T-helper 1 cell treated with Interleukin-12 subunit alpha and Interleukin-12 subunit beta and Interleukin-4 antibody, amounts not matched to agents 30 ng/mL and 1 ng/mL, for 36 hours (primary cell): ENCODE results near the gene CLSTN2. TPM values are rescaled to one million over a fixed set of nuclear protein-coding genes. Genes with fewer than 3 reads are reported as not detected.

Experiments
- intact Hi-C: fragments of 100-400 bp; cut with micrococcal nuclease; formaldehyde crosslinking; loops from one replicate; pipeline ENCODE4 v1.15.1; 2024
- total RNA-seq: library from RNA; stranded (reverse); gene quantifications from 2 replicates; pipeline ENCODE4 v1.2.3, GENCODE V29; 2022

Gene CLSTN2
- total RNA-seq, 1 donor from 2014 or later: 0.05 TPM

DNA sequence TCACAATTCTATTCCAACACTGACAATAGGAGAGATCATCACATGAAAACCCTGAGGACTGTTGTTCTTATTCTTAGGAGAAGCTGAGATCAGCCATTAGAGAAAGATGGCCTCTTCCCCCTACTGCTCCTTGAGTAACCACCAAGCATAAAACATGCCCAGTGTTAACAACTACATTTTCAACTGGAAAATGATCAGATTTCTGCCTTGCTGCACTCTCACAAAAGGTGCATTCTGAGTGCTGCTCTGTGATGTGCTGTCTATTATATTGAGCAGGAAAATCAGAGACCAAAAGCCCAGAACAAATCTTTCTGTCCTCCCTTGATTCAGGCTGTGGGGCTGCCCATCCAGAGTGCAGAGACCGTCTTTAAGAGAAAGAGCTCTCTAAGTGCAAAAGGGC lies 438.2 kb downstream of the CLSTN2 start:
- intact Hi-C loops: no loop called here

DNA sequence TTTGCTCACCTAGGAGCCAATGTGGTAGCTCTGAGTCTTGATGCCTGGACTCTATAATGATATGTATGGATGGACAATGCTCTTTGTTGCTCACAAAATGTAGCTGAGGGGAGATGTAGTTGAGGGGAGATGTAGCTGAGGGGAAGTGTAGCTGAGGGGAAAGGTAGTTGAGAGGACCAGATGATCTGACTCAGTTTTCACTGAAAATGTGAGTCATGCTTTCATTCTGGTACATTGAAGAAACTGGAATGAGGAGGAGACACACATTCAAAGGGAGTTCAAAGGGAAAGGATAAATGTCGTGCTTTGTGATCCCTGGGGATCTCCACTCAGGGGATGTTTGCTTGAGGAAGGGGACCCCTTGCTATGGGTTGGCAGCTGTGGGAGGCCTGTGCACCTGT lies 440.0 kb downstream of the CLSTN2 start:
- intact Hi-C loops: no loop called here

DNA sequence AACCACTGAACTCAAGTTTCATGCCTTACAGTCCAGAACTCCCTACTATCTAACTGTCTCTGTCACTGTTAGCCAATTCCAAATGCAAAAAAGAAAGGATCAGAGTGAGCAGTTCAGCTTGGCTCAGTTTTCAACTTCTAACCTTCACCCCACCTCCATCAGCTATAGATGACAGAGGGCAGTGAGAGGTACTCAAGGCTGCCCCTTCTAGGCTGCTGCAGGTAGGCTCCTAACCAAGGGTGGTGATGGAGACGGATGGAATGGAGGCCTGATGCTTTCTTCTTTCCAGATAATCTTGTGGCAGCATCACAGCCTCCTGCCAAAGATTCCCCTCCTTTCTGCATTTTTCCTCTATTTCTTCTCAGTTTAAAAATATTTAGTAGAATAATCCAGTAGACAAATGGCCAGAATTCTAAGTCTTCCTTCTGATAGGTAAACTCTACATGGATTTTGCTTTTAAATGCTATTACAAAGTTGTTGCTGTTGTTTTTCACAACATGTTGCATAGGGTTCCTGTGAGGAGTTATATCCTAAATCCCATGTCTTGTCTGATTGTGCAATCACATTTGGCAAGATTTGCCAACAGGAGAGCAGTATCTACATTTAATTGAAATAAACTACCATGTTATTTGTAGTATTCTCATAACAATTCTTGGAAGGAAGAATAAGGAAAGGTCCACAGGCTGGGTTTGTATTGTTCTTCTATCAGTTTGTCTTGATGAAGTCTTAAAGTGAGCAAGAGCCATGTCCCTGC lies 441.3 kb downstream of the CLSTN2 start:
- intact Hi-C loops: no loop called here

DNA sequence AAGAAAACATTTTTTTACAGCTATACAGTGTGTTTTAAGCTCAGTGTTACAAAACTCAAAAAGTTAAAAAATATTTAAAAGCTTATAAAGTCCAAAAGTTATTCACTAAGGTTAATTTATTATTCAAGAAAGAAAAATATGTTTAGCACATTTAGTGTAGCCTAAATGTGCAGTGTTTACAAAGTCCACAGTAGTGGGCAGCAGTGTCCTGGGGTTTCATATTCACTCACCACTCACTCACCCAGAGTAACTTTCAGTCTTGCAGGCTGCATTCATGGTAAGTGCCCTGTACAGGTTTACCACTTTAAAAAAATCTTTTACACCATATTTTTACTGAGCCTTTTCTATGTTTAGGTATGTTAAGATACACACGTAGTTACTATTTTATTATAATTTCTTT lies 442.7 kb downstream of the CLSTN2 start:
- intact Hi-C loops: no loop called here

DNA sequence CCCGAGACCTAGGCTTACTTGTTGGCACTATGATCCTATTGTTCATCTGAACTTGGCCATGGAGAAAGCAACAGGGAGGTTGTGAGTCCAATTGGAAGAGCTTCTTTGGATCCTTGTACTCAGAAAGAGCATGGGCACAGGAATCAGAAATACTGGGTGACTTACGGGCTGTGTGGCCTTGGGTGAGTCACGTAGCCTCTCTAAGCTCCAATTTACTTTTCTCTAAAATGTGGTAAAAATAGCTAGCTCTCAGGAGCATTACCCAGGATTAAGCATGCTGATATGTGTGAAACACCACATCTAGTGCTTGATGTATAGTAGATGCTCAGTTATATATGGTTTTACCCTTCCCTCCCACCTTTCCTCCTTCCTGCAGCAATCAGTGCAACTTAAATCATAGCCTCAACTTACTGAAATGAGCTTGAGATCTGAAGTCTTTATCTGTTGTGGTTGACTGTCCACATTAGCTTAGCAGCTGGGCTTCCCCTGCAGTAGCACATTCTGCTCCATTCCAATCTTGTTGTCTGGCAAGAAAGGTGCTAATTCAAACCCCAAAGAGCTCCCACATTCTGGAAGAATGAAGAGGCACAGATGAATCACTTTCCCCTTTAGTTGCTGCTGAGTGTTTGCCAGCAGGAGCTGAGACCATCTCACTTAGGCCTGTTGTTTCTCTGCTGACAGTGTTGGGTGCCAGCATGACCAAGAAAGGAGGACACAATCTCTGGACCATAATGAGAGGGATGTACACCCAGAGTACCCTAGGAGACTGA lies 443.8 kb downstream of the CLSTN2 start:
- intact Hi-C loops: no loop called here

DNA sequence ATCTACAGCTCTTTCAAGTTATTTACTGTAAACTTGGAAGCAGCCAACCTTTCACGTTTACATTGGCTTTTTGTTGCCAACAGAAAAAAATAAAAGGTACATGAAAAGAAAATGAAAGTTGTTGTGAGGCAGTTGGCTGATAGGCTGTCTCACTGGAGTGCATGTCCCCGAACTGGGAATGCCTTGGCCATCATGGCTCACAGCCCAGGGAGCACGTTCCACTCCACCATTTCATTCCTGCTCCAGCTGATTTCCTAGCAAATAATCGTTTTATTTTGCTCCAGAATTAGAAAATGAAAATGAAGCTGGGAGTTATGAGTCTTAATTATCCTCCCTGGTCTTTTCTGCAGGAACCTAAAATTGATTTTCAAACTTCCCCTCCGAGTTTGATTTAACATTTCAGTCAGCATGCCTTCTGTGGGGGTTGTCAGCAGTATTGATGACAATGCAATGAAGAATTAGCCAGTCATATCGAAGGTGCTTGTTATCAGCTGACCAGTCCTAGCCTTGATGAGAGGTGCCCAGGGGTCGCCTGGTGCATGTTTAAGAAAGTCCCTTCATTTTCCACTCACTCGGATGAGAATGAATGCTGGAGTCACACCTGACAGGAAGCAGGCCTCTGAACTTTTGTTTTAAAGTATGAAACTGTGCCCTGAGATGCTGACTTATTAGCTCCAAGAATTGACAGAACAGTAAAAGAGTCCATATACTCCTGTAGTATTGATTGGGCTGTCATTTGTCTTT lies 449.2 kb downstream of the CLSTN2 start:
- intact Hi-C loops: no loop called here

DNA sequence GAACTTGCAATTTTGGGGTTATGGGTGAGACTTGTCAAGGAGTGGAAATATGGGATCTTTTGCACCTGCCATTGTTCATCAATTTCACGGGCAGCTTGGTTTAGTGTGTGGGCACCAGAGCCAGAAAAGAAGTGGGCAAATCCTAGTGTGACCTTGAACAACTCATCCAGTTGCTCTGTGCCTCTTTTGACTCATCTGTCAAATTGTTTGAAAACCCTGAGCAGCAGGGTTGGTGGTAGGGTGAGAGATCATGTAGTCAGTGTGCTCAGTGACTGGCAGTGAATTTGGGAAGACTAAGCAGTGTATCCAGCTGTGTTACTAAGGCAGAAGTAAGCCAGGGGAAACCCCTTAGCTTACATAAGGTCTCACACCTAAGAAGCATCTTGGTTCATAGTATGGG lies 449.9 kb downstream of the CLSTN2 start:
- intact Hi-C loops: no loop called here

DNA sequence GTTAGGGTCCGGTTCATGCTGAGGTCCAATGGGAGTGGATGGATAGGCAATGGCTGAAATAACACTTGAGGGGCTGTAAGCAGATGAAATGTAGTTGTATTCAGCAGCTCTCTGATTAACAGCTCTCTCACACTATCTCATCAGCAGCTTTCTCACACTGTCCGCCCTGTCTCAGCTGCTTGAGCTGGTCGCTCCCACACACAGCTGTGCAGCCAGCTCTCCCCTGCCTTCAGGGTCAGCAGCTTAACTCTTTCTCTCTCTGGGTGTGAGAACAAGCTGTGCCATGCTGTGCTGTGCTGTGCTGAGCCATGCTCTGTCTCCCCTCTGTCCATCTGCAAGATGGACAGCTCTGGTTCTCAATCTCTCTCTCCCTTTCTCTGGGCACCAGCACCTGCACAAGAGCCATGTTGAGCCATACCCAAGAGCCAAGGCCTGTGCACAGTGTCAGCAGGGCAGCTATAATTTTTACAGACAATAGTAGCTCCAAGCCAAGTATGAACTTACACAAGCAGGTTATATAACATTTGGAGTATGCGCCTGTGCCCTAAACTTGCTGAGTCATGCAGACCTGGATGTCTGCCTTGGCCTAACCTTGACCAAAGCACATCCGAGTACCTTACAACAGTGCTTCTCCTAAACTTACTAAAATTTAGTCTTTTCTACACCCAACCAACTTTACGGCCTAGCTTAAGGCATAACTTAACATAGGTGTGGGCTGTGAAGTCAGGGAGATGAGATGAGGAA lies 451.5 kb downstream of the CLSTN2 start:
- intact Hi-C loops: no loop called here

DNA sequence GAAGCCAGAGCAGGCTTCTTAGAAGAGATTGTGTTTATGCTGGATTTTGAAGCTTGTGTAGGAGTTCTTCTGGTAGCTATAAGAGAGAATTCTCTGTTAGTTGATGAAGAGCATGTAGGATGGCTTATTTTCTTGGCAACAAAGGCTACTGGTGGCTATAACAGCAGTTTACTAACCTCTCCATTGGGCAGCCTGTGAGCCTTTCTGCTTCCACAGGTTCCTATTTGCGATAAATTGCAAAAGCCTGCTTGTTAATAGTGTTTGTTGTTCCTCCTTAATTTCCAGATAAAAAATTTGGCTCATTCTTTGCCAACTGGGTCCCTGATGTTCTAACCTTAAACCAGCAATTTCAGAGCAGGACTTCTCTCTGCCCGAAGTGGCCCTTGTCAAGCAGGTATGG lies 452.3 kb downstream of the CLSTN2 start:
- intact Hi-C loops: no loop called here

DNA sequence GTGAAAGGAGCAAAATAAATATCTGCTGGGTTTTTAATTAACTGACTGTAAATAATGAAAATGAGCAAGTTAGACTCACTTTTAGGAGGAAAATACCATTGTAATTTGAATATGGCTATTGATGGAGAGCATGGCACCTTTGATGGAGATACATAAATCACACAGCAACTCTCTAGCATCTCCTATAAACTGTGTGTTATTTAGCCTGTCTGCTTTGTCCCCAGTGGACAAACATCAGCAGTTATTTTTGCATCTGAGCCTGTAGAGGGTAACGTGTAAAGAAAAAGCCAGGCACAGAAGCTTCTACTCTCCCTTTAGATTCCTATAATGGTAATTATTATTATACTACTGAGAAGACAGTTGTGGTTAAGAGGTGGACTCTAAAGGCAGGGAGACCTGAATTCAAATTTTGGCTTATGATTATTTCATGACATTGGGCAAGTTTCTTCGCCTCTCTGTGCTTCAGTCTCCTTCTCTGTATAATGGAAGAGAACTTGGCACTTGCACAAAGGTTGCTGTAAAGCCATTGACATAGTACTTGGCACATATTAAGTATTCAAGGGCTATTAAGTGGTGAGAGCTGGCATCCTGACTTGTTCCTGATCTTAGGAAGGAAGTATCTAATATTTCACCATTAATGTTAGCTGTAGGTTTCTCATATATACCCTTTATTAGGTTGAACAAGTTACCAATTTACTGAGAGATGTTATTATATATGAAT lies 453.4 kb downstream of the CLSTN2 start:
- intact Hi-C loops: no loop called here

DNA sequence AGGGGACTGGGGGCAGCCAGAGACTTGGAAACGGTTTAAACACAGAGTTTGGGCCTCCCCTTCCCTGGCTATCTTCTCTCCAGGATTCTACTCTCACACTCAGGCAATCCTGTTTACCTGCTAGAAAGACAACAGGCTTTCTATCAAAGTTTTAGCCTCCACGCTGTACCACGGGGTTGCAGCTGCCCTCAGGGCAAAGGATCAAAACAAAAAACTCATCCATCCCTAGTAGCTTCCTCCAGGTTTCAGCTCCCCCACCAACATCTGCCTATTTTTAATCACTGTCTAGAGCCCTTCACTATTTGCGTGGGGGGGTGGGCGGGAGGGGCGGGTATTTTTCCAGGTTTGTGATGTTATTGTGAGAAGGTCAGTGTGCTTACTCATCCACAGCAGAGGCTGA lies 456.1 kb downstream of the CLSTN2 start:
- intact Hi-C loops: no loop called here

DNA sequence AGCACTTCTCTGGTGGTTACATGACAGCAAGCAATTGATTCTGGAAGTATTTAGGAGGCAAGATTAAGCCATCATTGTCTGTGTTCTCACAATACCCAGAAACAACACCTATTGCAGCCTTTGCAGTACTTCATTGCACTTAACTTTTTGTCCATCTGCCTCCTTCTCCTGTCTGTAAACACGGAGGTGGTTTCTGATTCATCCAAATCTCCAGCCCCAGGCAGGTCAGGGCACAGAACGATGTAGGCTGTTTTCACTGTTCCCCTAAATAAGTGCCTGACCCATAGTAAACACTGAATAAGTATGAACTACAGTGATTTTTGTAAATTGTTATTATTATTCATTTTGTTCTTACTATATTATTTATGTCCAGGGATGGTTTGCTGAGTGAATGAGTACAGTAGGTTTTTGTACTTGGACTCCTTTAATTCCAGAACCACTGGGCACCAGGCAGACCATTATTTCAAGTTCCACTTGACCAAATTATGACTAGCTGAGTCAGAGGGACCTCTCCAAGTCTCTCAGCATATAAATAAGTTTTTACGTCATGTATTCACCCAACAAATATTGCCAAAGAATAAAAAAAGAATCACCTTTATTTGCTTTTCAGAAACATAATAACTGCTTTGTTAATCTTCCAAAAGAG lies 459.6 kb downstream of the CLSTN2 start:
- intact Hi-C loops: no loop called here

DNA sequence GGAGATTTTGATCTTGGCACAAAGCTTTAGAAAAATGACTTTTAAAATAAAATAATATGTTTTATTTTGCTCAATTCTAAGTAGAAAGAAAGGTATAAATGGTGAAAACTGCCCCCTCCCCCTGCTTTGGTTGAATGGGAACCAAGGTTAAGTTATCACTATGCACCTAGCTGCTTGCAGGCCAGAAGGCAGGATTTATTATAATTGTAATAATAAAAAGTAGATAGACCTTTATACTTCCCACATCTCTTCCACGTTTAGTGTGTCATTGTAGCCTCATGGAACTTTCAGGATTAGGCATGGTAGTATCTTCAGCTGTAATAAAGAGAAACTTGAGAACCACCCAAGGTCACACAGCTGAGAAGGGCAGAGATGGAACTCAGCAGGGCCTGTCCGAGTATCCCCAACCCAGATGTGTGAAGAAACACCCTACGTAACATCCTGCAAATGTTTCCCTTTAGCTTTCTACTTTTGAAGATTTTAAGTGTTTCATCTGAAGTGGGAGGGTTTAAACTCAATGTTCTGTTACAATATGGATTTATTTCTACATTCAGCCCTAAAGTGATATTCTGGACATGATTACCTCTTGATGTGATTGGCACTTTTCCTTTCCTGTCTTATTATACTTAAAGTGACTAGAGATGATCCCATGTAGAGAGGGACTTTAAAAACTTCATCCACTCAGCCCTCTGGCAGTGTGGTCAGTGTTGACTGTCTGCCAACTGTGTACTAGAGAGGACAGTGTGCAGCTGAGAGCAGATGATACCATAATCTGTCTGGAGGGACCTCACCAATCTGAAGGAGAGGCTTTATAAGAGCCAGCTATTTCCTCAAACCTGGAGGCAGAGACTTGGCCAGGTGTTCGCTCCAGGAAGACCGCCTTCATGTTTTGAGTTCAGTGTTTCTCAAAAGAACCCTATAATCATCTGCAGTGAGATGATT lies 460.4 kb downstream of the CLSTN2 start:
- intact Hi-C loops: no loop called here

DNA sequence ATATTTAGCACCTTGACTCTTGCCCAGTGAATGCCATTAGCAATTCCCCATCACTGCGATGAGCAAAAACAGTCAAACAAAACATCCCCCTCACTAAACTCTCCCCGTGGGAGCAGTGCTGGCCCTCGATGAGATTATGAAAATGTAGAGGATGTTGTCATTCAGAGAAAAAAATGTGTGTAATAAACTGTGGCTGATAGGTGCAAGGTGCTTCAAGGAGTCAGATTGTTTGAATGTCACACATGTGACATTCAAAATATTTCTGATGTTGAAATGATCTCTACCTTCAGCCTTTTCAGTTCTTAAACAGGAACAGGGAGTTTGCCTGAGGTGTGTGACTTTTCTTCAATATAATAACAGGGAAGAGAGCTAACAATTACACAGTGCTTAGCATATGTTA lies 461.1 kb downstream of the CLSTN2 start:
- intact Hi-C loops: no loop called here

DNA sequence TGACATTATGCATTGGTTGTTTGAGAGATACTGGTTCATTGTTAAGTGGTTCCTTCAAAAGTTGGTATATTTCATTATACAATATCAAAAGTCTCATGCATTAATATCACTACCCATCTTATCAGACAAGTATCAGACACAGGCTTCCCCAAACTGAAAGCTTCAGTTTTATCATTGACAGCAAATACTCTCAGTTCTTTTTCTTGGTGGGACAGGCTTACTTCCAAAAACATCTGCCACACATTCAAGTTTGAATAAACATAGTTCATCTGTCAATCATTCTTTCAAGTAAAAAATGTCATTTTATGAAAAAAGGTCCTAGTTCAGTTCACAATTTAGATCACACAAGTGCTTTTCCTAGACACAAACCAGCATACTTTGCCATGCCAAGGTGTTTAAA lies 462.9 kb downstream of the CLSTN2 start:
- intact Hi-C loops: no loop called here

DNA sequence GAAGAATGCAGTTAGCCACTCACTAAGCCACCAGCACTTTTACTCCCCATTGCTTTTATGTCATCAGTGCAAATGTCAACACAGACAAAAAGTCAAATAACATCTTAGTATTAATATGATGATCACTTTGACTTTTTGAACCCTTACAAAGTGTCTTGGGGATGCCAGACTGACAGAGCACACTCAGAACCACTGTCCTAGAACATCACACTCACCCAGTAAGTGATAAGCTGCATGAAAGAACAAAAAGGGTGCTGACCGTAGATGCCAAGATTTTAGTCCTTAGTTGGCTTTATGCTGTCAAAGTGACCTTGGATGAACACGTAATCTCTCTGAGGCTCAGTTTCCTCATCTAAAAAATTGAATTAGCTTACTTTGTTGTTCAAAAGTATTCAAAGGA lies 463.4 kb downstream of the CLSTN2 start:
- intact Hi-C loops: no loop called here

DNA sequence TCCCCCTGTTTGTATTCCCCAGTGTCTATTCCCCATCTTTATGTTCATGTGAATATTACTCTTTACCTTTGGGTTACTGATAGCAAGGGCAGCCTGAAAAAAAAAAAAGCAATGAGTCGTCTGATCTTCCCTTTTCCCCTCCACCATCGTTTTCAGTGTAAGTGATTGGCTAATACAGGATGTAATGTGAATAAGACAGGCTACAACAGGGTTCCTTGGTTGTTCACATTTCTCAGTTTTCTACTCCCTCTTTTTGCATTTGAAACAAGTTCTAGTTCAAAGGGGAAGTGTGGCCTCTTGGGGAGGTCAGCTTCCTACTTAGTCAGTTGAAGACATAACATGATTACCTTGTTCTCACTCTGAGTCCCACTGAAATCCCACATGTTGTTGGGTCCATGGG lies 464.9 kb downstream of the CLSTN2 start:
- intact Hi-C loops: no loop called here

DNA sequence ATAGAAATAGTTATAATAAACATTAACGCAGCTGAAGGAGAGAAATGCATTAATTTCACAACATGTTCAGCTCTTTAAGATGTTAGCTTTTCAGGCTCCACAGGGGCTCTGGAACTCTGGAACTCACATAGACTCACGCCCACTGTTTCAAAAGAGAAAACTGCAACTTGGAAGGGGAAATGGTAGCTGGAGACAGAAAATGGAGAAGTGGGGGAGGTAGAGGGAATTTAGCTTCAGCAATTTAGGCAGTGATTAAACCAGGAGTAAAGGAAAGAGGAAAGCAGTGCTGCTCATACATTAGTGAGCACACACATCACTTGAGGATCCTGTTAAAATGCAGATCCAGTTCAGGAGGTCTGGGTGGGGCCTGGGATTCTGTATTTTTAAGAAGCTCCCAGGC lies 468.1 kb downstream of the CLSTN2 start:
- intact Hi-C loops: no loop called here

DNA sequence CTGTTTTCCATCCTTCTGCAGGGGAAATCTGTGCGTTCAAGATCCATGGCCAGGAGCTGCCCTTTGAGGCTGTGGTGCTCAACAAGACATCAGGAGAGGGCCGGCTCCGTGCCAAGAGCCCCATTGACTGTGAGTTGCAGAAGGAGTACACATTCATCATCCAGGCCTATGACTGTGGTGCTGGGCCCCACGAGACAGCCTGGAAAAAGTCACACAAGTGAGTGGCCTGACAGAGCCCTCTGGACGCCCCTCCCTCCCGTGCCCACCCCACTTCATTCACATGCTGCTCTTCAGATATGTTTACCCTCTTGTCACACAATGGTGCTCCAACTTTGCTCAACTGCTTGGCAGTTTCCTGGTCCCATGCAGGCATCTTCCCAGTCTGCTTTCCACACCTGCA lies 468.6 kb downstream of the CLSTN2 start:
- intact Hi-C loops: no loop called here
